Thyroid gland (tissue), 4 donors: Measurements from ENCODE around the gene PIK3C2B. TPM values are rescaled to one million over a fixed set of nuclear protein-coding genes. Genes with fewer than 3 reads are reported as not detected.

Experiments used
- DNase-seq, 2 donors: peaks; one replicate each; pipeline ENCODE4 v3.0.0-alpha.2; 2019
- H3K27ac ChIP-seq, 3 donors: fragments of 200-600 bp; sonication (generic); 1 replicate in 2 of 3; 2 replicates in 1 of 3; pipeline ENCODE4 v1.5.1; 2016 to 2019; ENCODE audit warnings: mild to moderate bottlenecking in 1 of 3, moderate library complexity in 1 of 3
- H3K27me3 ChIP-seq: fragments of 200-600 bp; sonication (generic); one replicate; pipeline ENCODE4 v1.5.1; 2019
- H3K36me3 ChIP-seq, 2 donors: fragments of 200-600 bp; sonication (generic); one replicate each; pipeline ENCODE4 v1.5.1; 2016 to 2019
- H3K4me1 ChIP-seq, 2 donors: fragments of 200-600 bp; sonication (generic); one replicate each; pipeline ENCODE4 v1.5.1; 2017 to 2019
- H3K4me3 ChIP-seq, 3 donors: fragments of 200-600 bp; sonication (generic); replicated peaks in 1 of 3; 1 replicate in 2 of 3; 2 replicates in 1 of 3; pipeline ENCODE4 v1.5.1; 2016; ENCODE audit warnings: mild to moderate bottlenecking in 1 of 3
- H3K9me3 ChIP-seq: fragments of 200-600 bp; sonication (generic); one replicate; pipeline ENCODE4 v1.5.1; 2017
- CTCF ChIP-seq, 6 experiments: fragments of 200-600 bp in 3 of 6; fragments of 450-650 bp in 3 of 6; sonication (generic) in 3 of 6; IDR thresholded peaks; one replicate each; pipeline ENCODE4 v1.5.1; 2016 to 2019; ENCODE audit warnings: antibody characterized with exemption in 6 of 6, mild to moderate bottlenecking in 2 of 6, inconsistent platforms in 1 of 6, moderate library complexity in 1 of 6
- POLR2A ChIP-seq, 2 donors: fragments of 450-650 bp; IDR thresholded peaks; one replicate each; pipeline ENCODE4 v1.6.1; 2017; ENCODE audit warnings: antibody characterized with exemption in 2 of 2, mild to moderate bottlenecking in 2 of 2, moderate library complexity in 1 of 2
- WGBS, 2 donors: methylation state at CpG; one replicate each; pipeline ENCODE4 v1.1.5; 2017; 5-methylcytosine and 5-hydroxymethylcytosine counted together
- intact Hi-C: fragments of 100-400 bp; cut with DNase I; formaldehyde crosslinking; loops from one replicate; pipeline ENCODE4 v1.15.1; 2023
- total RNA-seq, 4 donors: library from RNA; depleted of rRNA; stranded (reverse); fragments of >200 nt; gene quantifications; one replicate each; pipeline ENCODE4 v1.2.3, GENCODE V29; 2016

The PIK3C2B gene
- total RNA-seq, 4 donors from 2014 or later: 19.9 to 36.9 (median 27.2) TPM

GRCh38 chr1:204463125-204464060, 31.2 kb downstream of the PIK3C2B start:
- no peaks in the 10 kb centered on the region for H3K9me3 ChIP-seq
- WGBS, 2 donors: 75 to 76% methylated on average over 5 to 10 of the region's 10 CpGs
- no peak for DNase-seq
- peaks cover 30 to 60% of the 10 kb centered on the region in 2 donors for H3K4me1 ChIP-seq
- intact Hi-C loops: loop anchor here (5.0 kb wide), 1 partner anchor 34 kb away; no protein-coding TSS in a partner anchor
- peak overlapping the region in 2 of 3 donors; percentile 48 to 88 for H3K27ac ChIP-seq
- TF ChIP-seq CTCF (IDR thresholded peaks at IDR 0.05): no peak
- TF ChIP-seq POLR2A (IDR thresholded peaks at IDR 0.05): no peak
- no peaks in the 10 kb centered on the region for H3K27me3 ChIP-seq
- no peak overlapping the region for H3K4me3 ChIP-seq
- H3K36me3 ChIP-seq: peaks cover 14 to 15% of the 10 kb centered on the region in 2 donors

- H3K27me3 ChIP-seq: no peaks in the 10 kb centered on the region
- peak overlapping the region in 2 of 3 donors; percentile 28 to 36 for H3K27ac ChIP-seq
- DNase-seq: no peak
- H3K9me3 ChIP-seq: no peaks in the 10 kb centered on the region
- peaks cover 28 to 56% of the 10 kb centered on the region in 2 donors for H3K4me1 ChIP-seq
- intact Hi-C loops: loop anchor here (5.0 kb wide), 1 partner anchor 35 kb away; no protein-coding TSS in a partner anchor
- TF ChIP-seq CTCF (IDR thresholded peaks at IDR 0.05) (no peak), POLR2A (IDR thresholded peaks at IDR 0.05) (no peak)
- 80 to 85% methylated on average over 4 of the region's 4 CpGs for WGBS, 2 donors
- peaks cover 14 to 15% of the 10 kb centered on the region in 2 donors for H3K36me3 ChIP-seq
- no peak overlapping the region for H3K4me3 ChIP-seq
Measured at GRCh38 chr1:204462229-204462561, 32.4 kb downstream of the PIK3C2B start.

GRCh38 chr1:204461331-204462228, 33.0 kb downstream of the PIK3C2B start:
- H3K27me3 ChIP-seq: no peaks in the 10 kb centered on the region
- H3K9me3 ChIP-seq: no peaks in the 10 kb centered on the region
- peaks cover 22 to 50% of the 10 kb centered on the region in 2 donors for H3K4me1 ChIP-seq
- peak overlapping the region in 2 of 3 donors; percentile 28 to 48 for H3K27ac ChIP-seq
- H3K36me3 ChIP-seq: peaks cover 14 to 15% of the 10 kb centered on the region in 2 donors
- H3K4me3 ChIP-seq: no peak overlapping the region
- intact Hi-C loops: loop anchor here (5.0 kb wide), 1 partner anchor 36 kb away; no protein-coding TSS in a partner anchor
- 68 to 70% methylated on average over 9 to 11 of the region's 11 CpGs for WGBS, 2 donors
- no peak for DNase-seq
- no peak for TF ChIP-seq CTCF (IDR thresholded peaks at IDR 0.05)
- no peak for TF ChIP-seq POLR2A (IDR thresholded peaks at IDR 0.05)

GRCh38 chr1:204460346-204460745, 34.3 kb downstream of the PIK3C2B start:
- Histone ChIP-seq H3K9me3 (no peaks in the 10 kb centered on the region), H3K36me3 (peaks cover 15 to 16% of the 10 kb centered on the region in 2 donors)
- intact Hi-C loops: loop anchor here (5.0 kb wide), 1 partner anchor 37 kb away; no protein-coding TSS in a partner anchor

More at GRCh38 chr1:204460346-204460745, 34.3 kb downstream of the PIK3C2B start:
- H3K4me3 ChIP-seq: no peak overlapping the region
- peak overlapping the region in 2 of 3 donors; percentile 28 to 48 for H3K27ac ChIP-seq
- no peaks in the 10 kb centered on the region for H3K27me3 ChIP-seq
- peaks cover 9 to 38% of the 10 kb centered on the region in 2 donors for H3K4me1 ChIP-seq
- TF ChIP-seq POLR2A (IDR thresholded peaks at IDR 0.05) (no peak), CTCF (IDR thresholded peaks at IDR 0.05) (no peak)
- no peak for DNase-seq
- 95 to 96% methylated on average over 8 of the region's 8 CpGs for WGBS, 2 donors
